K562 (cell line): Measurements from ENCODE around the gene DNMT3A. TPM values are rescaled to one million over a fixed set of nuclear protein-coding genes. Genes with fewer than 3 reads are reported as not detected.

Experiments used
- ATAC-seq: fragments of 200-7000 bp; cut with Tn5 transposase; 3 replicates; pipeline ENCODE4 v1.9.1; 2020; ENCODE audit warnings: moderate library complexity
- BruUV-seq: library from RNA; stranded (reverse); fragments of 400-500 nt; replicated peaks from 2 replicates; lab custom pipeline; 2021; lab: Mats Ljungman, UMichigan
- CTCF ChIA-PET: fragments of 300-600 bp; formaldehyde crosslinking; extraction: SDS; loops from one replicate; lab custom pipeline; 2021; ENCODE audit warnings: low intra/inter-chr PET ratio; lab: Yijun Ruan, JAX
- POLR2A ChIA-PET: fragments of 300-600, 350-650 bp; sonication (Branson Sonifier 250); formaldehyde crosslinking; extraction: SDS; loops from one replicate; lab custom pipeline; 2021; ENCODE audit warnings: antibody characterized with exemption, inconsistent platforms; lab: Yijun Ruan, JAX
- DNase-seq, 4 experiments: peaks; one replicate each; pipeline versions ENCODE4 v3.0.0 to v3.0.0-alpha.2; 2011 to 2018; ENCODE audit warnings: low spot score in 3 of 4, mixed read lengths in 3 of 4; ENCODE audit errors: extremely low read depth in 1 of 4
- FAIRE-seq: peaks from 2 replicates; lab custom pipeline; 2011; peaks lifted over from hg19 to GRCh38; lab: Jason Lieb, UNC
- H2AFZ ChIP-seq: 2 replicates; pipeline ENCODE4 v1.6.0; 2011; ENCODE audit warnings: low read depth, low read length, control low read depth, inconsistent platforms
- H3K27ac ChIP-seq: fragments of 200-600 bp; 3 replicates; pipeline ENCODE4 v1.8.0; 2011; ENCODE audit warnings: low read depth, mild to moderate bottlenecking, control low read depth, inconsistent platforms, low read length, moderate library complexity, mixed read lengths; ENCODE audit errors: extremely low read depth
- H3K27me3 ChIP-seq, 2 experiments: fragments of 300-600 bp in 1 of 2; 2 replicates in 1 of 2; 3 replicates in 1 of 2; pipeline versions ENCODE4 v1.6.0 to v1.8.0; 2011; ENCODE audit warnings: inconsistent platforms in 2 of 2, low read length in 2 of 2, mild to moderate bottlenecking in 1 of 2, mixed read lengths in 1 of 2, moderate library complexity in 1 of 2; ENCODE audit not compliant: control insufficient read depth in 2 of 2, insufficient read depth in 2 of 2
- H3K36me3 ChIP-seq: fragments of 300-600 bp; 3 replicates; pipeline ENCODE4 v1.8.0; 2011; ENCODE audit warnings: mild to moderate bottlenecking, low read length, inconsistent platforms; ENCODE audit not compliant: control insufficient read depth, insufficient read depth
- H3K4me1 ChIP-seq, 2 experiments: fragments of 200-600 bp in 1 of 2; replicated peaks in 1 of 2; 2 replicates in 1 of 2; 3 replicates in 1 of 2; pipeline versions ENCODE4 v1.5.1 to v1.8.0; 2011; ENCODE audit warnings: inconsistent platforms in 2 of 2, low read length in 2 of 2, mild to moderate bottlenecking in 1 of 2, mixed read lengths in 1 of 2, moderate library complexity in 1 of 2; ENCODE audit not compliant: control insufficient read depth in 2 of 2, insufficient read depth in 2 of 2
- H3K4me2 ChIP-seq: 2 replicates; pipeline ENCODE4 v1.6.1; 2011; ENCODE audit warnings: low read length, control low read depth, inconsistent platforms, mixed read lengths; ENCODE audit not compliant: insufficient read depth
- H3K4me3 ChIP-seq: fragments of 200-600 bp; sonication (generic), shearing (Covaris generic); 2 replicates; pipeline ENCODE4 v1.5.1; 2016; ENCODE audit warnings: control low read depth, inconsistent platforms
- H3K79me2 ChIP-seq: fragments of 200-600 bp; 3 replicates; pipeline ENCODE4 v1.8.0; 2011; ENCODE audit warnings: low read length, inconsistent platforms; ENCODE audit not compliant: control insufficient read depth, insufficient read depth
- H3K9ac ChIP-seq, 2 experiments: 2 replicates each; pipeline versions ENCODE4 v1.6.0 to v1.6.1; 2011; ENCODE audit warnings: low read depth in 2 of 2, low read length in 2 of 2, control low read depth in 1 of 2, inconsistent platforms in 1 of 2, mild to moderate bottlenecking in 1 of 2, mixed read lengths in 1 of 2; ENCODE audit not compliant: insufficient read depth in 1 of 2
- H3K9me1 ChIP-seq: one replicate; pipeline ENCODE4 v1.6.0; 2011; ENCODE audit warnings: inconsistent platforms, mild to moderate bottlenecking, low read length, moderate library complexity; ENCODE audit not compliant: control insufficient read depth, insufficient read depth
- H3K9me3 ChIP-seq: replicated peaks from 2 replicates; pipeline ENCODE4 v1.5.1; 2011; ENCODE audit warnings: low read depth, low read length, inconsistent platforms; ENCODE audit not compliant: control insufficient read depth, insufficient read depth
- H4K20me1 ChIP-seq: replicated peaks from 2 replicates; pipeline ENCODE4 v1.6.1; 2011; ENCODE audit warnings: low read length, inconsistent platforms, mixed read lengths; ENCODE audit not compliant: control insufficient read depth, insufficient read depth
- PRMT5 ChIP-seq: sonication (generic); formaldehyde crosslinking; IDR thresholded peaks from 2 replicates; pipeline ENCODE4 v1.5.0; 2020; ENCODE audit warnings: missing genetic modification reagents
- RAD21 ChIP-seq, 2 experiments: fragments of 250-450 bp in 1 of 2; fragments of 450-650 bp in 1 of 2; sonication (Bioruptor Pico) in 1 of 2; formaldehyde crosslinking in 1 of 2; IDR thresholded peaks in 1 of 2; conservative IDR thresholded peaks in 1 of 2; 2 replicates each; pipeline versions ENCODE4 v1.4.0 to v1.8.0; 2020 to 2022; ENCODE audit warnings: mild to moderate bottlenecking in 2 of 2, moderate library complexity in 1 of 2
- ZNF253 ChIP-seq: fragments of 250-450 bp; sonication (Bioruptor Pico); conservative IDR thresholded peaks from 2 replicates; pipeline ENCODE4 v1.6.1; 2021; ENCODE audit warnings: mild to moderate bottlenecking
- WGBS: fragments of 100-300 bp; shearing (Covaris generic); methylation state at CpG from one replicate; pipeline ENCODE4 v1.1.6; 2016; ENCODE audit warnings: low coverage, mixed read lengths; ENCODE audit not compliant: insufficient coverage; ENCODE audit errors: missing lambda C conversion rate; 5-methylcytosine and 5-hydroxymethylcytosine counted together
- in situ Hi-C: fragments of 300-500 bp; cut with MboI; formaldehyde crosslinking; loops from 4 replicates; pipeline ENCODE4 v1.15.0; 2018; ENCODE audit warnings: inconsistent platforms, mixed read lengths
- intact Hi-C: fragments of 100-400 bp; cut with micrococcal nuclease; formaldehyde crosslinking; loops from 2 replicates; pipeline ENCODE4 v1.14.2; 2022
- polyA plus RNA-seq, 8 experiments: library from polyadenylated mRNA; depleted of rRNA in 4 of 8; stranded (reverse) in 5 of 8; unstranded in 3 of 8; fragments of >200 nt; fragmentation: Nextera tagmentation in 2 of 8; fragmentation: Illumina TruSeq in 1 of 8; extraction: Ambion mirVana in 2 of 8; extraction: Trizol in 1 of 8; gene quantifications; 2 replicates each; pipeline versions ENCODE4 v1.2.1 to v1.2.3, GENCODE V29; 2011 to 2014; ENCODE audit warnings: inconsistent platforms in 1 of 8, missing spikeins in 1 of 8
- total RNA-seq, 7 experiments: library from RNA; depleted of rRNA in 6 of 7; stranded (reverse); fragments of >200 nt in 6 of 7; fragmentation: Illumina TruSeq in 2 of 7; extraction: Trizol in 2 of 7; gene quantifications; 2 replicates each; pipeline versions ENCODE4 v1.2.1 to v1.2.3, GENCODE V29; 2011 to 2021; ENCODE audit warnings: low replicate concordance in 1 of 7
- TF ChIP-seq, protein P1 (sequence below), 3 experiments: IDR thresholded peaks in 2 of 3; conservative IDR thresholded peaks in 1 of 3; 2 replicates each; pipeline ENCODE4 v1.5.1; 2011 to 2012; ENCODE audit warnings: low read length in 3 of 3, mild to moderate bottlenecking in 3 of 3, control low read depth in 2 of 3, improper control_type of control experiment in 1 of 3, inconsistent platforms in 1 of 3, low read depth in 1 of 3, mixed read lengths in 1 of 3, moderate library complexity in 1 of 3; ENCODE audit not compliant: insufficient read depth in 2 of 3

Gene DNMT3A
- total and polyA plus RNA-seq, 9 of the 15 experiments (the other 6 are each of a cell fraction or from before 2014, with no cell fraction given) = 3.0 to 16.0 (median 6.1) TPM

DNA sequence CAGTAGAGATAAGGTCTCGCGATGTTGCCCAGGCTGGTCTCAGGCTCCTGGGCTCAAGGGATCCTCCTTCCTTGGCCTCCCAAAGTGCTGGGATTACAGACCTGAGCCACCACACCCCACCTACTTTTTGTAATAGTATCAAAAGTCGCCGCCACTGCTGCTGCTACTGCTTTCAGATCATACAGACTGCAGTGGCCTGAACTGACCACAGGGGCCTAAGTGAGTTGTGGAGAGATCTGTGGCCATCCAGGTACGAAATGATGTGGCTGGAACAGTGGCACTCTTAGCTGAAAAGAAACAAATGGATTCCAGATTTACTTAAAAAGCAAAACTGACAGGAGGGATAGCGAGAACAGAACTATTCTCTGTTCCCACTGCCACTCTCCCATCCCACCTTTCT lies 140.5 kb downstream of the DNMT3A start:
- Histone ChIP-seq H4K20me1 (no peaks in the 10 kb centered on the region), H2AFZ (peak overlapping the region; percentile 68; the same call in 1 of the 2 replicates), H3K79me2 (no peaks in the 10 kb centered on the region), H3K27ac (no peak overlapping the region), H3K9ac (no peak overlapping the region), H3K9me3 (no peaks in the 10 kb centered on the region), H3K36me3 (no peaks in the 10 kb centered on the region), H3K4me2 (no peak overlapping the region), H3K4me1 (peaks cover 0 to 11% of the 10 kb centered on the region in 2 experiments; a peak in 2 of 5 replicates), H3K9me1 (no peaks in the 10 kb centered on the region), H3K27me3 (0 out of 5 replicates have a peak, but pooled peaks cover 0 to 2% of the 10 kb centered on the region in 2 experiments), H3K4me3 (no peak overlapping the region)
- ATAC-seq = peak; percentile 93
- DNase-seq = peak; percentile 43 to 53 (median 50)
- peak; percentile 32 for FAIRE-seq
- intact Hi-C loops = loop anchor here (2.0 kb wide), 1 partner anchor 28 kb away; no protein-coding TSS in a partner anchor
- TF ChIP-seq RAD21 (CRISPR knock-in tag; conservative IDR thresholded peaks at IDR 0.05 in 1 of 2, IDR thresholded peaks at IDR 0.05 in 1 of 2) (peak in 1 of 2 experiments; percentile 33; a peak in 2 of 4 replicates), PRMT5 (CRISPR knock-in tag) (no peak), ZNF253 (CRISPR knock-in tag) (no peak)
- TF ChIP-seq, protein P1, sequence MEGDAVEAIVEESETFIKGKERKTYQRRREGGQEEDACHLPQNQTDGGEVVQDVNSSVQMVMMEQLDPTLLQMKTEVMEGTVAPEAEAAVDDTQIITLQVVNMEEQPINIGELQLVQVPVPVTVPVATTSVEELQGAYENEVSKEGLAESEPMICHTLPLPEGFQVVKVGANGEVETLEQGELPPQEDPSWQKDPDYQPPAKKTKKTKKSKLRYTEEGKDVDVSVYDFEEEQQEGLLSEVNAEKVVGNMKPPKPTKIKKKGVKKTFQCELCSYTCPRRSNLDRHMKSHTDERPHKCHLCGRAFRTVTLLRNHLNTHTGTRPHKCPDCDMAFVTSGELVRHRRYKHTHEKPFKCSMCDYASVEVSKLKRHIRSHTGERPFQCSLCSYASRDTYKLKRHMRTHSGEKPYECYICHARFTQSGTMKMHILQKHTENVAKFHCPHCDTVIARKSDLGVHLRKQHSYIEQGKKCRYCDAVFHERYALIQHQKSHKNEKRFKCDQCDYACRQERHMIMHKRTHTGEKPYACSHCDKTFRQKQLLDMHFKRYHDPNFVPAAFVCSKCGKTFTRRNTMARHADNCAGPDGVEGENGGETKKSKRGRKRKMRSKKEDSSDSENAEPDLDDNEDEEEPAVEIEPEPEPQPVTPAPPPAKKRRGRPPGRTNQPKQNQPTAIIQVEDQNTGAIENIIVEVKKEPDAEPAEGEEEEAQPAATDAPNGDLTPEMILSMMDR (IDR thresholded peaks at IDR 0.05 in 2 of 3, conservative IDR thresholded peaks at IDR 0.05 in 1 of 3; ENCODE audit: insufficient read depth in 2 of 3, low read depth in 1 of 3, low read length in 3 of 3) = peak; percentile 42 to 54 (median 48); a peak in 3 of 6 replicates
- CTCF ChIA-PET = no interaction called here
- POLR2A ChIA-PET = interaction anchor here (0.7 kb wide), 1 partner anchor 18 kb away, joined by 3 read pairs; no protein-coding TSS in a partner anchor
- 6% methylated on average over 6 of the region's 6 CpGs for WGBS
- in situ Hi-C loops = no loop called here
- no TSS peak for BruUV-seq
